Measurements from ENCODE around the gene TBC1D1.
A peak's percentile ranks its signal among the peaks of the same experiment; 100 is the strongest.

Gene TBC1D1

DNA sequence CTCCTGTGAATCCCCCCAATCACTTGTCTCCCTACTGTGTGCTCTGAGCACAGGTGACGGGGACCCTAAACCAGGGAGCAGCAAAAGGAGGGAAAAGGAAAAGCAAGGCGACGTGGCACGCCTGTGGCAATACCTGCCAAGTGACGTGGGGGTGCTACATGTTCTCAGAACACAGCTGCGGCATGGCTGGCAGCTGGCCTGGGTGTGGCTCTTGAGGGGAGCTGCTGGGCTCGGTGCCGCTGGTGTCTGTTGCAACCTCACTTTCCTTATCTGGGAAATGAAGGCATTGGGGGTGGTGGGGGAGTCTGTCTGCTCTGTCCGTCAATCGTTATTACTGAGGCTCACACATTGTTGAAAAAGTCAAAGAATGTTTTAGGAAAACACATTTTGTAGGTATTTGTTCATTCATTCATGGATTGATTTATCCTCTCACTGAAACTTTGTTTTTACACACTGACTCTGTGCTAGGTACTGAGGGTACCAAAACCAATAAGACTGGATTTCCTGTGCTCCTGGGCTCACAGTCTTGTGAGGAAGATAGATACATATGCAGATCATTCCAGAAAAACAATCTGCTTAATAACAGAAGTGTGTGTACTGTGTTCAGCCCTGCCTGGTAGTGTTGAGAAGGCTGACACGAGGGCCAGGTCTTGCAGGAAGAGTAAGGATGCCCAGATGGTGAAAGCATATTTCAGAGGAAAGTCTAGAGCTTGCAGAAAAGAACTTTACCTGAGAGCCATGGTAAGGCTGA is 286.9 kb downstream of the TBC1D1 start:
- H2BK15ac ChIP-seq (ENCODE audit: low read length): no peak overlapping the region
- H4K8ac ChIP-seq (ENCODE audit: low read depth, low read length): no peak overlapping the region
- no peak overlapping the region for H2BK12ac ChIP-seq (ENCODE audit: low read length)
- H3K79me1 ChIP-seq (ENCODE audit: low read depth, low read length): no peaks in the 10 kb centered on the region
- H2BK5ac ChIP-seq (ENCODE audit: low read length): no peak overlapping the region
- peaks cover 5 to 7% of the 10 kb centered on the region in 2 donors for H3K9me3 ChIP-seq (replicated peaks in 1 of 2; ENCODE audit: control insufficient read depth in 2 of 2, insufficient read depth in 1 of 2, low read depth in 1 of 2, low read length in 2 of 2)
- H3K27me3 ChIP-seq (ENCODE audit: control insufficient read depth in 3 of 3, insufficient read depth in 3 of 3, low read depth in 1 of 3, low read length in 3 of 3): no peaks in the 10 kb centered on the region
- H3K14ac ChIP-seq (ENCODE audit: low read length): no peak overlapping the region
- WGBS, 2 donors (ENCODE audit: extremely low coverage in 2 of 2, insufficient read length in 2 of 2, insufficient replicate concordance in 1 of 2): no CpG with 5 or more reads among the region's 11 CpGs
- H2BK120ac ChIP-seq (ENCODE audit: low read depth, low read length): no peak overlapping the region
- no peak overlapping the region for H3K4me3 ChIP-seq (ENCODE audit: low read length in 2 of 2)
- no peaks in the 10 kb centered on the region for H3K36me3 ChIP-seq (replicated peaks in 1 of 2; ENCODE audit: control insufficient read depth in 2 of 2, insufficient read depth in 2 of 2, low read length in 2 of 2)
- no peak overlapping the region for H3K9ac ChIP-seq (ENCODE audit: low read depth, low read length, poor library complexity)
- no peak overlapping the region for H4K91ac ChIP-seq (ENCODE audit: low read depth, low read length, poor library complexity)
- H3K4me1 ChIP-seq (ENCODE audit: control insufficient read depth in 2 of 2, insufficient read depth in 1 of 2, low read depth in 1 of 2, low read length in 2 of 2): no peaks in the 10 kb centered on the region
- H3K23ac ChIP-seq (ENCODE audit: low read depth, low read length, poor library complexity): no peak overlapping the region
- no peak overlapping the region for H3K4ac ChIP-seq (ENCODE audit: low read length)
- no peak overlapping the region for H2AK5ac ChIP-seq (ENCODE audit: low read depth, low read length)
- H2AFZ ChIP-seq (ENCODE audit: low read length): no peak overlapping the region
- DNase-seq (ENCODE audit: low spot score): no peak
- no peak overlapping the region for H3K4me2 ChIP-seq (ENCODE audit: insufficient read depth, low read length, poor library complexity, severe bottlenecking)
- H3K27ac ChIP-seq (replicated peaks; ENCODE audit: low read length): no peak overlapping the region
- H3K18ac ChIP-seq (ENCODE audit: low read length): no peak overlapping the region

DNA sequence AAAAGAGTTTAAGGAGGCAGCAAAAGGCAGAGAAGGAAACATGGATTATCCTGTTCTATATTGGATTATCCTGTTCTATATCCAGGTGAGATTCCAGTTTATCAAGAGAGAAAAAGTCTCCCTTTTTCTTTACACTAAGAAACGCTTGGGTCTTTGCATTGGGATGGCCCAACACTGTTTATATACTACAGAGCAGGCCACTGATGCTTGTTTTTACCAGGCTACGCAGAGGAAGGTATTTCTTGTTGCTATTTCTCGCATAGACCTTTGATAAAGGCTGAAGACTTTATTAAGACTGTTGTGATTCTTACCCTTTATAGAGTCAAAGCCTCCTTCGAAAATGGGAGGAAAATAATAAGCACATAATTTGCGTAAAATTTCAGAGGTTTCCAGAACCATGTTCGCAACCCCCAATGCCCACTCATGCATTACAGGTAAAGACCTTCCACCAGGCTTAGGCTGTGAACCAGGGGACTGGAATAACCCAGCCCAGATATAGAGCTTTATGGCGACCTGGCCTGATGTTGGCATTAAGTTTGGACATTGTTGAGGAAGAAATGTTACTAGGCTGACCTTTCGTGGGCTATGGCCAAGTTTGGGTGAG is 287.6 kb downstream of the TBC1D1 start:
- no peak overlapping the region for H2BK15ac ChIP-seq (ENCODE audit: low read length)

DNA sequence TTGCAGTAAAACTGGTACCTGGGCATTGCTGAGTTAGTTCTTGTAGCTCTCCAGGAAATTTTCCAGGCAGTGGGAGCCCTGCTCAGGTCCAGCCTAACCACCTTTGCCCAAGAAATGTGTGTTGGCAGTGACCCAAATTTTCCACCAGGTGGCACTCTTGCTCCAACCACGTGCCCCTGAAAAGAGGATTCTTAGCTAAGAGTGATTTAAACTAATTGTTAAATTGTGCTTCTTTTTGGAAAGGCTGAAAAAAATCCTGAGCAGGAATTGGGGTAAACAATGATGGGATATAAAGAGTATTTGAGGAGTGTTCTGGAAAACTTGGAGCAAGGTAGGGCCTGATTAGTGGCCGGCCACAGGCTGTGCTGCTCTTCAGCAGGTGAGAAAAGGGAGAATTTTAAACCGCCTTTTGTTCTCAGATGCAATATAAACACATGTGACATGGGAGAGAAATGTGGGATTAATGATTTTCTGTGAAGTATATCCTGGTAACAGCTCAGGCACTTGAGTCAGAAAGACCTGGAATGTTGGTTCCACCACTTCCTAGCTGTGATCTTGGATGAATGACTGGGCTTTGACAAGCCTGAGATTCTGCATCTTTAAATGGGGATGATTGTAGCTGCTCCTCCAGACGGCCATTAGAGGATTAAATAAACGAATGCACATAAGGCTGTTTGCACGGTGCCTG is 288.9 kb downstream of the TBC1D1 start:
- Histone ChIP-seq H4K8ac (ENCODE audit: low read depth, low read length) (no peak overlapping the region), H3K27ac (replicated peaks; ENCODE audit: low read length) (no peak overlapping the region), H3K14ac (ENCODE audit: low read length) (no peak overlapping the region), H3K9ac (ENCODE audit: low read depth, low read length, poor library complexity) (no peak overlapping the region), H3K4me3 (ENCODE audit: low read length in 2 of 2) (no peak overlapping the region), H3K36me3 (replicated peaks in 1 of 2; ENCODE audit: control insufficient read depth in 2 of 2, insufficient read depth in 2 of 2, low read length in 2 of 2) (no peaks in the 10 kb centered on the region), H2BK12ac (ENCODE audit: low read length) (no peak overlapping the region), H3K4me2 (ENCODE audit: insufficient read depth, low read length, poor library complexity, severe bottlenecking) (no peak overlapping the region), H3K4ac (ENCODE audit: low read length) (no peak overlapping the region), H2BK120ac (ENCODE audit: low read depth, low read length) (no peak overlapping the region), H3K4me1 (ENCODE audit: control insufficient read depth in 2 of 2, insufficient read depth in 1 of 2, low read depth in 1 of 2, low read length in 2 of 2) (no peaks in the 10 kb centered on the region), H4K91ac (ENCODE audit: low read depth, low read length, poor library complexity) (no peak overlapping the region), H3K18ac (ENCODE audit: low read length) (no peak overlapping the region), H3K23ac (ENCODE audit: low read depth, low read length, poor library complexity) (no peak overlapping the region), H3K79me1 (ENCODE audit: low read depth, low read length) (no peaks in the 10 kb centered on the region), H3K9me3 (replicated peaks in 1 of 2; ENCODE audit: control insufficient read depth in 2 of 2, insufficient read depth in 1 of 2, low read depth in 1 of 2, low read length in 2 of 2) (peaks cover 5 to 7% of the 10 kb centered on the region in 2 donors), H2BK5ac (ENCODE audit: low read length) (no peak overlapping the region), H2AFZ (ENCODE audit: low read length) (no peak overlapping the region), H3K27me3 (ENCODE audit: control insufficient read depth in 3 of 3, insufficient read depth in 3 of 3, low read depth in 1 of 3, low read length in 3 of 3) (no peaks in the 10 kb centered on the region), H2AK5ac (ENCODE audit: low read depth, low read length) (no peak overlapping the region), H2BK15ac (ENCODE audit: low read length) (no peak overlapping the region)
- peak; percentile 72 for DNase-seq (ENCODE audit: low spot score)
- WGBS, 2 donors (ENCODE audit: extremely low coverage in 2 of 2, insufficient read length in 2 of 2, insufficient replicate concordance in 1 of 2): no CpG with 5 or more reads among the region's 6 CpGs

More for the DNA sequence above, 287.6 kb downstream of the TBC1D1 start:
- H2BK120ac ChIP-seq (ENCODE audit: low read depth, low read length): no peak overlapping the region
- H3K9ac ChIP-seq (ENCODE audit: low read depth, low read length, poor library complexity): no peak overlapping the region
- no peak overlapping the region for H3K14ac ChIP-seq (ENCODE audit: low read length)
- H3K27ac ChIP-seq (replicated peaks; ENCODE audit: low read length): no peak overlapping the region
- no CpG with 5 or more reads among the region's 8 CpGs for WGBS, 2 donors (ENCODE audit: extremely low coverage in 2 of 2, insufficient read length in 2 of 2, insufficient replicate concordance in 1 of 2)
- no peak overlapping the region for H3K4me2 ChIP-seq (ENCODE audit: insufficient read depth, low read length, poor library complexity, severe bottlenecking)
- H3K36me3 ChIP-seq (replicated peaks in 1 of 2; ENCODE audit: control insufficient read depth in 2 of 2, insufficient read depth in 2 of 2, low read length in 2 of 2): no peaks in the 10 kb centered on the region
- peaks cover 5 to 7% of the 10 kb centered on the region in 2 donors for H3K9me3 ChIP-seq (replicated peaks in 1 of 2; ENCODE audit: control insufficient read depth in 2 of 2, insufficient read depth in 1 of 2, low read depth in 1 of 2, low read length in 2 of 2)
- no peaks in the 10 kb centered on the region for H3K79me1 ChIP-seq (ENCODE audit: low read depth, low read length)
- no peak overlapping the region for H4K8ac ChIP-seq (ENCODE audit: low read depth, low read length)
- no peak overlapping the region for H2AFZ ChIP-seq (ENCODE audit: low read length)
- H3K27me3 ChIP-seq (ENCODE audit: control insufficient read depth in 3 of 3, insufficient read depth in 3 of 3, low read depth in 1 of 3, low read length in 3 of 3): no peaks in the 10 kb centered on the region
- H3K23ac ChIP-seq (ENCODE audit: low read depth, low read length, poor library complexity): no peak overlapping the region
- no peak overlapping the region for H3K18ac ChIP-seq (ENCODE audit: low read length)
- H2BK5ac ChIP-seq (ENCODE audit: low read length): no peak overlapping the region
- no peaks in the 10 kb centered on the region for H3K4me1 ChIP-seq (ENCODE audit: control insufficient read depth in 2 of 2, insufficient read depth in 1 of 2, low read depth in 1 of 2, low read length in 2 of 2)
- no peak overlapping the region for H3K4me3 ChIP-seq (ENCODE audit: low read length in 2 of 2)
- peak overlapping the region; percentile 27 for H2AK5ac ChIP-seq (ENCODE audit: low read depth, low read length)
- no peak overlapping the region for H2BK12ac ChIP-seq (ENCODE audit: low read length)
- no peak for DNase-seq (ENCODE audit: low spot score)
- H3K4ac ChIP-seq (ENCODE audit: low read length): no peak overlapping the region
- H4K91ac ChIP-seq (ENCODE audit: low read depth, low read length, poor library complexity): no peak overlapping the region

DNA sequence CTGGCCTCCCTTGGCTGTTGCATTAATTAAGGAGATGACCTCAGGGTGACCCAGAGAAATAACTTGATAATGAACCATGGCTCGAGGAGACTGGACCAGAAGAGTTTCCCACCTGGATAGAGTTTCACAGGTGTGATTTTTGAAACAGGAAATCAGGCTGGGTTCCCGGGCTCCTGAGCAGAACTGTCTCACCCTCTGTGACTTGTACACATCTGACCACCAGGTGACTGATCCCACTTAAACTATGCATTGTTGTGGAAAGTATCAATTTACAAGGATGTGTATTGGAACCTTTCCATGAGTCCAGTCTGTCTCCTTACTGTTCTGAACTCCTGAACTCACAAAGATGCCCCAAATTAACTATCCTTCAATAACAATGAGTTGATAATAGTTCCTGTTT is 289.6 kb downstream of the TBC1D1 start:
- H2BK120ac ChIP-seq (ENCODE audit: low read depth, low read length): no peak overlapping the region
- no peak for DNase-seq (ENCODE audit: low spot score)
- no peak overlapping the region for H3K4ac ChIP-seq (ENCODE audit: low read length)
- H4K8ac ChIP-seq (ENCODE audit: low read depth, low read length): no peak overlapping the region
- no peak overlapping the region for H3K4me2 ChIP-seq (ENCODE audit: insufficient read depth, low read length, poor library complexity, severe bottlenecking)
- no peaks in the 10 kb centered on the region for H3K27me3 ChIP-seq (ENCODE audit: control insufficient read depth in 3 of 3, insufficient read depth in 3 of 3, low read depth in 1 of 3, low read length in 3 of 3)
- H2AK5ac ChIP-seq (ENCODE audit: low read depth, low read length): no peak overlapping the region
- H3K9ac ChIP-seq (ENCODE audit: low read depth, low read length, poor library complexity): no peak overlapping the region
- no peak overlapping the region for H3K4me3 ChIP-seq (ENCODE audit: low read length in 2 of 2)
- H3K18ac ChIP-seq (ENCODE audit: low read length): no peak overlapping the region
- no peak overlapping the region for H3K27ac ChIP-seq (replicated peaks; ENCODE audit: low read length)
- no peak overlapping the region for H2AFZ ChIP-seq (ENCODE audit: low read length)
- H3K36me3 ChIP-seq (replicated peaks in 1 of 2; ENCODE audit: control insufficient read depth in 2 of 2, insufficient read depth in 2 of 2, low read length in 2 of 2): no peaks in the 10 kb centered on the region
- H2BK12ac ChIP-seq (ENCODE audit: low read length): no peak overlapping the region
- H3K4me1 ChIP-seq (ENCODE audit: control insufficient read depth in 2 of 2, insufficient read depth in 1 of 2, low read depth in 1 of 2, low read length in 2 of 2): no peaks in the 10 kb centered on the region
- no peak overlapping the region for H3K23ac ChIP-seq (ENCODE audit: low read depth, low read length, poor library complexity)
- no peak overlapping the region for H2BK15ac ChIP-seq (ENCODE audit: low read length)
- WGBS, 2 donors (ENCODE audit: extremely low coverage in 2 of 2, insufficient read length in 2 of 2, insufficient replicate concordance in 1 of 2): no CpG with 5 or more reads among the region's 2 CpGs
- H3K79me1 ChIP-seq (ENCODE audit: low read depth, low read length): no peaks in the 10 kb centered on the region
- H4K91ac ChIP-seq (ENCODE audit: low read depth, low read length, poor library complexity): no peak overlapping the region
- H2BK5ac ChIP-seq (ENCODE audit: low read length): no peak overlapping the region
- peaks cover 5 to 7% of the 10 kb centered on the region in 2 donors for H3K9me3 ChIP-seq (replicated peaks in 1 of 2; ENCODE audit: control insufficient read depth in 2 of 2, insufficient read depth in 1 of 2, low read depth in 1 of 2, low read length in 2 of 2)
- H3K14ac ChIP-seq (ENCODE audit: low read length): no peak overlapping the region

Data from neuronal stem cell (in vitro differentiated cells).